ENCODE measurements around the gene DDX52. TPM values are rescaled to one million over a fixed set of nuclear protein-coding genes. Genes with fewer than 3 reads are reported as not detected.

DDX52 gene
- total and polyA plus RNA-seq, 2 of the 8 experiments (the other 6 are each of a cell fraction or from before 2014, with no cell fraction given), result 10.0 to 45.9 TPM

DNA sequence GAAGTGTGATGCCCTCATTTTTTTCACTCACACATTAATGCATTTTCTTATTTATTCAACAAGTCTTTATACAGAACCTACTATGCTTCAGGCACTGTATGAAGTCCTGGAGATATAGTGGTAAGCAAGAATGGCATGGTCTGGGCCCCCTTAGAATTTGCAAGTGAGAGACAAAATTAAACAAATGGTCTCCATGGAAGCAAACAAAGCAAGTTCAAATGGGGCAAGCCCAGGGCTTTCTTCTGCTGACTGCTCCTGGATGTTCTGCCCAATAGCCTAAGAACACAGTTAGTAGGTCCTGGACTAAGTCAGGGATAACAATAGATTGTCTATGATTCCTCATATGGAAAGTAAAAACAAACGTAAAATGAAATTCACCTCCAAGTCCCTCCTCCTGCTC, 31.3 kb upstream of the DDX52 start:
- no peaks in the 10 kb centered on the region; a peak in 1 of 7 replicates for H3K27me3 ChIP-seq (replicated peaks in 1 of 4; ENCODE audit: control insufficient read depth in 3 of 4, extremely low read depth in 1 of 4, insufficient read depth in 3 of 4, low read length in 3 of 4)
- H2BK20ac ChIP-seq (ENCODE audit: low read length), result no peak overlapping the region
- no peak overlapping the region for H2BK15ac ChIP-seq (ENCODE audit: low read length)
- H3K4me2 ChIP-seq (ENCODE audit: insufficient read depth in 1 of 2, low read depth in 2 of 2, low read length in 2 of 2), result no peak overlapping the region
- peaks cover 0 to 2% of the 10 kb centered on the region in 2 experiments; a peak in 1 of 4 replicates for H3K9me3 ChIP-seq (ENCODE audit: insufficient read depth in 2 of 2, low read depth in 1 of 2, low read length in 1 of 2)
- no peak overlapping the region for H3K4ac ChIP-seq (replicated peaks; ENCODE audit: insufficient read length, low read depth, low read length)
- no peak overlapping the region for H3K23ac ChIP-seq (ENCODE audit: insufficient read length)
- TF ChIP-seq TBP (IDR thresholded peaks at IDR 0.05; ENCODE audit: low read depth, low read length) (no peak), MAFK (IDR thresholded peaks at IDR 0.05; ENCODE audit: low read depth, low read length) (no peak)
- H4K5ac ChIP-seq (ENCODE audit: insufficient read length, low read depth, low read length), result no peak overlapping the region
- ChIA-PET CTCF (ENCODE audit: partially characterized antibody) (interaction anchor here (0.9 kb wide), 1 partner anchor 14 kb away, joined by 3 read pairs; no protein-coding TSS in a partner anchor), POLR2A (ENCODE audit: partially characterized antibody) (no interaction called here)
- H3K36me3 ChIP-seq (ENCODE audit: control insufficient read depth in 2 of 4, insufficient read depth in 4 of 4, low read length in 3 of 4), result no peaks in the 10 kb centered on the region
- no peak overlapping the region for H3K4me3 ChIP-seq (ENCODE audit: extremely low read depth in 1 of 4, insufficient read depth in 2 of 4, low read depth in 3 of 4, low read length in 4 of 4)
- no peak overlapping the region for H3K9ac ChIP-seq (replicated peaks in 1 of 4; ENCODE audit: extremely low read depth in 1 of 4, low read depth in 3 of 4, low read length in 3 of 4)
- no peaks in the 10 kb centered on the region for H3K79me1 ChIP-seq (ENCODE audit: low read depth, low read length)
- no peak overlapping the region for H3K14ac ChIP-seq (ENCODE audit: insufficient read length)
- no peaks in the 10 kb centered on the region for H3K79me2 ChIP-seq (ENCODE audit: control insufficient read depth in 1 of 2, insufficient read depth in 2 of 2, low read length in 2 of 2)
- DNase-seq (ENCODE audit: low read depth in 1 of 2, low spot score in 2 of 2), result no peak
- no peaks in the 10 kb centered on the region for H3K23me2 ChIP-seq (ENCODE audit: low read depth, low read length)
- no peak for FAIRE-seq
- no peak overlapping the region for H3K18ac ChIP-seq (ENCODE audit: extremely low read depth, low read length)
- no peaks in the 10 kb centered on the region for H4K20me1 ChIP-seq (replicated peaks in 1 of 2; ENCODE audit: control insufficient read depth in 1 of 2, insufficient read depth in 2 of 2, low read length in 2 of 2)
- H2BK120ac ChIP-seq (replicated peaks; ENCODE audit: low read depth, low read length), result no peak overlapping the region
- H2BK12ac ChIP-seq (ENCODE audit: low read depth, low read length), result no peak overlapping the region
- H4K8ac ChIP-seq (ENCODE audit: extremely low read depth, insufficient read depth, low read length), result no peak overlapping the region
- no peaks in the 10 kb centered on the region; a peak in 1 of 7 replicates for H3K4me1 ChIP-seq (replicated peaks in 1 of 4; ENCODE audit: control insufficient read depth in 3 of 4, insufficient read depth in 4 of 4, low read length in 3 of 4)
- H2AK5ac ChIP-seq (ENCODE audit: low read depth, low read length), result no peak overlapping the region
- no peak overlapping the region for H2AFZ ChIP-seq (ENCODE audit: low read length)
- H3K27ac ChIP-seq (ENCODE audit: low read depth, low read length), result no peak overlapping the region
- H2BK5ac ChIP-seq (ENCODE audit: low read depth, low read length), result no peak overlapping the region
- no peak overlapping the region for H4K91ac ChIP-seq (replicated peaks; ENCODE audit: insufficient read length, low read length)
- H3K56ac ChIP-seq (replicated peaks; ENCODE audit: insufficient read length, low read depth, low read length), result no peak overlapping the region
- WGBS, 2 experiments (ENCODE audit: extremely low coverage in 1 of 2, insufficient coverage in 1 of 2, insufficient read length in 1 of 2, insufficient replicate concordance in 2 of 2, low coverage in 1 of 2, low lambda C conversion rate in 2 of 2, missing lambda C conversion rate in 1 of 2), result 100% methylated on average over 1 of the region's 1 CpG; no CpG with 5 or more reads in 1 of the 2 experiments

Measured in H1 (cell line).